Activated CD8-positive, alpha-beta memory T cell treated with anti-CD3 and anti-CD28 coated beads, Interleukin-2, amount 50 U/mL, for 1 hour (primary cell): ENCODE measurements around the gene TMEM35B.
A peak's percentile ranks its signal among the peaks of the same experiment; 100 is the strongest.
"Not testable (repeated sequence)": the region's sequence is repeated elsewhere in the genome, so short reads cannot be mapped to it uniquely, and the experiment has no call there.

Experiments used
- DNase-seq: peaks from one replicate; pipeline ENCODE4 v3.0.0-alpha.2; 2020; ENCODE audit errors: extremely low read depth

TMEM35B gene

GRCh38 chr1:34984793-34985608 is at the start of gene TMEM35B:
Gene TMEM35B (minus strand): TSS chr1:34985347. CDS start chr1:34985305, 42 bp downstream.
- DNase-seq, result peak; percentile 47

- no peak for DNase-seq
Observed at GRCh38 chr1:35033346-35033745, 48.2 kb upstream of the TMEM35B start.

GRCh38 chr1:35032384-35032739 is 47.2 kb upstream of the TMEM35B start:
- DNase-seq, result no peak

GRCh38 chr1:35030756-35031446 is 45.8 kb upstream of the TMEM35B start:
- DNase-seq, result peak; percentile 14

- DNase-seq, result no peak
Observed at GRCh38 chr1:35030338-35030737, 45.2 kb upstream of the TMEM35B start.

GRCh38 chr1:35029761-35030160 is 44.6 kb upstream of the TMEM35B start:
- DNase-seq, result no peak

GRCh38 chr1:35016406-35016805 is 31.3 kb upstream of the TMEM35B start:
- no peak for DNase-seq

GRCh38 chr1:35014486-35014885 is 29.3 kb upstream of the TMEM35B start:
- no peak for DNase-seq

GRCh38 chr1:35005711-35006110 is 20.6 kb upstream of the TMEM35B start:
- no peak for DNase-seq

GRCh38 chr1:35001743-35002142 is 16.6 kb upstream of the TMEM35B start:
- no peak for DNase-seq

- no peak for DNase-seq
Observed at GRCh38 chr1:34994878-34995277, 9.7 kb upstream of the TMEM35B start.

- DNase-seq, result no peak
Observed at GRCh38 chr1:34988581-34988980, 3.4 kb upstream of the TMEM35B start.

- no peak for DNase-seq
Observed at GRCh38 chr1:34988147-34988546, 3.0 kb upstream of the TMEM35B start.

GRCh38 chr1:34987018-34987417 is 1.9 kb upstream of the TMEM35B start:
- DNase-seq, result no peak

- not testable (repeated sequence) for DNase-seq
Observed at GRCh38 chr1:34985609-34985904, 410 bp upstream of the TMEM35B start.

- DNase-seq, result no peak
Observed at GRCh38 chr1:34984435-34984792, 733 bp downstream of the TMEM35B start.

GRCh38 chr1:34983700-34984355 is 1.3 kb downstream of the TMEM35B start:
- DNase-seq, result no peak

- no peak for DNase-seq
Observed at GRCh38 chr1:34982820-34983376, 2.2 kb downstream of the TMEM35B start.

GRCh38 chr1:34980715-34981114 is 4.4 kb downstream of the TMEM35B start:
- DNase-seq, result no peak

GRCh38 chr1:34978921-34979320 is 6.2 kb downstream of the TMEM35B start:
- DNase-seq, result no peak

- DNase-seq, result no peak
Observed at GRCh38 chr1:34977858-34978257, 7.3 kb downstream of the TMEM35B start.

- no peak for DNase-seq
Observed at GRCh38 chr1:34977210-34977471, 8.0 kb downstream of the TMEM35B start.
